MM.1S (cell line): ENCODE measurements around the gene CPNE1.

Experiments used
- CTCF ChIP-seq: fragments of 300-600 bp; sonication (generic); IDR thresholded peaks from 2 replicates; pipeline ENCODE4 v1.5.1; 2016; ENCODE audit warnings: antibody characterized with exemption, low read length, mixed read lengths
- EZH2 ChIP-seq: fragments of 300-600 bp; sonication (generic); optimal IDR thresholded peaks from 2 replicates; pipeline ENCODE3; 2017; ENCODE audit warnings: low read depth, mild to moderate bottlenecking, antibody characterized with exemption, low read length, mixed read lengths

- TF ChIP-seq CTCF (no peak), EZH2 (no peak)
Observed at GRCh38 chr20:35644806-35645205, 19.9 kb downstream of the CPNE1 start.
